HG02870 (cell line): ENCODE results near the gene TGFBR2.
"Not testable (repeated sequence)": the region's sequence is repeated elsewhere in the genome, so short reads cannot be mapped to it uniquely, and the experiment has no call there.

Source experiments
- ATAC-seq: cut with Tn5 transposase; IDR thresholded peaks from one replicate; pipeline ENCODE4 v1.9.1; 2021; ENCODE audit warnings: mild to moderate bottlenecking, moderate library complexity; ENCODE audit not compliant: unreplicated experiment

The TGFBR2 gene

GRCh38 chr3:30617653-30618052 lies 11.3 kb downstream of the TGFBR2 start:
- ATAC-seq, result no peak

- ATAC-seq, result no peak
Measured at GRCh38 chr3:30618526-30618925, 12.1 kb downstream of the TGFBR2 start.

- ATAC-seq, result no peak
Measured at GRCh38 chr3:30619318-30619717, 12.9 kb downstream of the TGFBR2 start.

GRCh38 chr3:30620402-30621360 lies 14.3 kb downstream of the TGFBR2 start:
- ATAC-seq, result no peak

GRCh38 chr3:30621576-30621975 lies 15.2 kb downstream of the TGFBR2 start:
- no peak for ATAC-seq

- no peak for ATAC-seq
Measured at GRCh38 chr3:30622047-30622545, 15.7 kb downstream of the TGFBR2 start.

- no peak for ATAC-seq
Measured at GRCh38 chr3:30622790-30623189, 16.4 kb downstream of the TGFBR2 start.

- ATAC-seq, result no peak
Measured at GRCh38 chr3:30623351-30623750, 16.9 kb downstream of the TGFBR2 start.

GRCh38 chr3:30624480-30624879 lies 18.1 kb downstream of the TGFBR2 start:
- not testable (repeated sequence) for ATAC-seq

- no peak for ATAC-seq
Measured at GRCh38 chr3:30625541-30626438, 19.4 kb downstream of the TGFBR2 start.

GRCh38 chr3:30626443-30627180 lies 20.2 kb downstream of the TGFBR2 start:
- no peak for ATAC-seq

- no peak for ATAC-seq
Measured at GRCh38 chr3:30628205-30628900, 22.0 kb downstream of the TGFBR2 start.

- ATAC-seq, result no peak
Measured at GRCh38 chr3:30628901-30629590, 22.6 kb downstream of the TGFBR2 start.

- no peak for ATAC-seq
Measured at GRCh38 chr3:30629746-30630145, 23.3 kb downstream of the TGFBR2 start.

- no peak for ATAC-seq
Measured at GRCh38 chr3:30630238-30631030, 24.0 kb downstream of the TGFBR2 start.

GRCh38 chr3:30631243-30631904 lies 25.0 kb downstream of the TGFBR2 start:
- no peak for ATAC-seq

GRCh38 chr3:30632065-30632464 lies 25.7 kb downstream of the TGFBR2 start:
- no peak for ATAC-seq

- no peak for ATAC-seq
Measured at GRCh38 chr3:30632521-30632920, 26.1 kb downstream of the TGFBR2 start.
